K562 (cell line): ENCODE results near the gene VPS26A. TPM values are rescaled to one million over a fixed set of nuclear protein-coding genes. Genes with fewer than 3 reads are reported as not detected.
A peak's percentile ranks its signal among the peaks of the same experiment; 100 is the strongest.

Experiments
- BRCA1 ChIP-seq, 2 experiments: fragments of 450-650 bp in 1 of 2; sonication (generic) in 1 of 2; formaldehyde crosslinking in 1 of 2; IDR thresholded peaks; 2 replicates each; pipeline versions ENCODE4 v1.5.0 to v1.6.1; 2017 to 2020; ENCODE audit warnings: mild to moderate bottlenecking in 1 of 2, missing genetic modification reagents in 1 of 2
- CAMTA2 ChIP-seq: fragments of 250-450 bp; sonication (Bioruptor Pico); conservative IDR thresholded peaks from 2 replicates; pipeline ENCODE4 v1.5.1; 2022
- CBFA2T3 ChIP-seq: fragments of 450-650 bp; IDR thresholded peaks from 2 replicates; pipeline ENCODE4 v1.6.1; 2017
- HCFC1 ChIP-seq: IDR thresholded peaks from 2 replicates; pipeline ENCODE4 v1.6.1; 2012; ENCODE audit warnings: low read depth, low read length, improper control_type of control experiment
- HMGXB4 ChIP-seq: sonication (generic); formaldehyde crosslinking; IDR thresholded peaks from 2 replicates; pipeline ENCODE4 v1.8.1; 2023; ENCODE audit warnings: mild to moderate bottlenecking, missing genetic modification reagents
- ID3 ChIP-seq, 2 experiments: fragments of 250-450 bp in 1 of 2; fragments of 450-650 bp in 1 of 2; sonication (Bioruptor Pico) in 1 of 2; IDR thresholded peaks; 2 replicates each; pipeline versions ENCODE4 v1.6.1 to v1.8.0; 2016 to 2021; ENCODE audit warnings: mild to moderate bottlenecking in 2 of 2, moderate library complexity in 2 of 2, missing compliant biosample characterization in 1 of 2, missing genetic modification characterization in 1 of 2
- JUNB ChIP-seq: fragments of 450-650 bp; formaldehyde crosslinking; conservative IDR thresholded peaks from 2 replicates; pipeline ENCODE4 v1.4.0; 2020; ENCODE audit warnings: mild to moderate bottlenecking
- KDM4B ChIP-seq, 2 experiments: fragments of 450-650 bp in 1 of 2; sonication (generic) in 1 of 2; IDR thresholded peaks; 2 replicates each; pipeline ENCODE4 v1.6.1; 2016 to 2017; ENCODE audit warnings: borderline replicate concordance in 2 of 2, antibody characterized with exemption in 1 of 2, low read depth in 1 of 2, mild to moderate bottlenecking in 1 of 2
- KLF6 ChIP-seq: fragments of 250-450 bp; sonication (Bioruptor Pico); IDR thresholded peaks from 2 replicates; pipeline ENCODE4 v1.4.0; 2020; ENCODE audit warnings: mild to moderate bottlenecking, moderate library complexity, borderline replicate concordance
- NFYB ChIP-seq: IDR thresholded peaks from 2 replicates; pipeline ENCODE4 v1.6.1; 2011; ENCODE audit warnings: mild to moderate bottlenecking, moderate library complexity; ENCODE audit not compliant: insufficient read length; ENCODE audit errors: extremely low read depth
- OTX1 ChIP-seq: fragments of 450-650 bp; formaldehyde crosslinking; IDR thresholded peaks from 2 replicates; pipeline ENCODE4 v1.4.0; 2022; ENCODE audit warnings: mild to moderate bottlenecking
- POLR2AphosphoS2 ChIP-seq: IDR thresholded peaks from 2 replicates; pipeline ENCODE4 v1.6.1; 2012; ENCODE audit warnings: low read length, improper control_type of control experiment
- SRSF3 ChIP-seq: fragments of 200-400 bp; formaldehyde crosslinking; IDR thresholded peaks from 2 replicates; pipeline ENCODE4 v1.6.1; 2016; ENCODE audit warnings: mild to moderate bottlenecking, low read length, moderate library complexity; ENCODE audit not compliant: insufficient read depth
- THRB ChIP-seq: fragments of 450-650 bp; formaldehyde crosslinking; conservative IDR thresholded peaks from 2 replicates; pipeline ENCODE4 v1.4.0; 2022; ENCODE audit warnings: mild to moderate bottlenecking, missing genetic modification characterization
- ZBTB12 ChIP-seq: fragments of 250-450 bp; sonication (Bioruptor Pico); IDR thresholded peaks from 2 replicates; pipeline ENCODE4 v1.4.0; 2020
- ZBTB17 ChIP-seq: fragments of 450-650 bp; formaldehyde crosslinking; IDR thresholded peaks from 2 replicates; pipeline ENCODE4 v1.4.0; 2020; ENCODE audit warnings: mild to moderate bottlenecking
- ZNF347 ChIP-seq: fragments of 450-650 bp; formaldehyde crosslinking; IDR thresholded peaks from 2 replicates; pipeline ENCODE4 v1.4.0; 2020; ENCODE audit warnings: low read depth, mild to moderate bottlenecking, moderate library complexity
- ZNF384 ChIP-seq: IDR thresholded peaks from 2 replicates; pipeline ENCODE4 v1.6.1; 2012; ENCODE audit warnings: low read depth, low read length, improper control_type of control experiment
- ZNF589 ChIP-seq: fragments of 200-800 bp; sonication (Bioruptor generic); IDR thresholded peaks from 2 replicates; pipeline ENCODE4 v1.6.1; 2016; ENCODE audit warnings: low read depth, missing genetic modification characterization, missing compliant biosample characterization
- ZNF717 ChIP-seq: fragments of 250-450 bp; sonication (Bioruptor Pico); IDR thresholded peaks from 2 replicates; pipeline ENCODE4 v1.5.0; 2021
- polyA plus RNA-seq, 8 experiments: library from polyadenylated mRNA; depleted of rRNA in 4 of 8; stranded (reverse) in 5 of 8; unstranded in 3 of 8; fragments of >200 nt; fragmentation: Nextera tagmentation in 2 of 8; fragmentation: Illumina TruSeq in 1 of 8; extraction: Ambion mirVana in 2 of 8; extraction: Trizol in 1 of 8; gene quantifications; 2 replicates each; pipeline versions ENCODE4 v1.2.1 to v1.2.3, GENCODE V29; 2011 to 2014; ENCODE audit warnings: inconsistent platforms in 1 of 8, missing spikeins in 1 of 8
- total RNA-seq, 7 experiments: library from RNA; depleted of rRNA in 6 of 7; stranded (reverse); fragments of >200 nt in 6 of 7; fragmentation: Illumina TruSeq in 2 of 7; extraction: Trizol in 2 of 7; gene quantifications; 2 replicates each; pipeline versions ENCODE4 v1.2.1 to v1.2.3, GENCODE V29; 2011 to 2021; ENCODE audit warnings: low replicate concordance in 1 of 7

VPS26A gene
- total and polyA plus RNA-seq, 9 of the 15 experiments (the other 6 are each of a cell fraction or from before 2014, with no cell fraction given), result 47.1 to 137 (median 69.3) TPM

GRCh38 chr10:69217119-69217754, 93.3 kb downstream of the VPS26A start (continued):
- TF ChIP-seq NFYB (no peak), THRB (CRISPR knock-in tag) (no peak), KLF6 (peak; percentile 65; the same call in 1 of the 2 replicates), CBFA2T3 (peak; percentile 53), HMGXB4 (no peak), ZNF717 (CRISPR knock-in tag) (no peak), ZNF347 (CRISPR knock-in tag) (no peak), POLR2AphosphoS2 (no peak), CAMTA2 (CRISPR knock-in tag) (no peak), KDM4B (IDR thresholded peaks at IDR 0.05; ENCODE audit: borderline replicate concordance in 2 of 2, low read depth in 1 of 2) (no peak), ZNF384 (peak; percentile 77), JUNB (peak; percentile 81; the same call in 1 of the 2 replicates), SRSF3 (no peak), ZBTB12 (CRISPR knock-in tag) (no peak), BRCA1 (IDR thresholded peaks at IDR 0.05) (no peak), BRCA1 (CRISPR knock-in tag; IDR thresholded peaks at IDR 0.05) (no peak), OTX1 (CRISPR knock-in tag) (peak; percentile 77; the same call in 1 of the 2 replicates), ZBTB17 (CRISPR knock-in tag) (0 out of 2 replicates have a peak, but pooled peaks have one; percentile 35), ID3 (CRISPR knock-in tag; IDR thresholded peaks at IDR 0.05) (no peak), ID3 (tag; IDR thresholded peaks at IDR 0.05) (no peak), ZNF589 (CRISPR knock-in tag) (peak; percentile 96), HCFC1 (peak; percentile 9; the same call in 1 of the 2 replicates)
